K562 (cell line): ENCODE measurements around the gene CCR9. TPM values are rescaled to one million over a fixed set of nuclear protein-coding genes. Genes with fewer than 3 reads are reported as not detected.

Experiments
- CREM ChIP-seq: IDR thresholded peaks from 2 replicates; pipeline ENCODE4 v1.6.1; 2014; ENCODE audit warnings: antibody characterized with exemption, low read depth
- EGR1 ChIP-seq: fragments of 450-650 bp; conservative IDR thresholded peaks from 2 replicates; pipeline ENCODE4 v1.6.1; 2017; ENCODE audit warnings: mild to moderate bottlenecking
- MYC ChIP-seq, 2 experiments: fragments of 250-450 bp in 1 of 2; sonication (Bioruptor Pico) in 1 of 2; IDR thresholded peaks; 2 replicates each; pipeline versions ENCODE4 v1.5.1 to v1.6.1; 2012 to 2021; ENCODE audit warnings: low read depth in 2 of 2, borderline replicate concordance in 1 of 2, improper control_type of control experiment in 1 of 2, low read length in 1 of 2, mild to moderate bottlenecking in 1 of 2, moderate library complexity in 1 of 2
- RCOR1 ChIP-seq, 2 experiments: IDR thresholded peaks; 2 replicates each; pipeline ENCODE4 v1.6.1; 2012; ENCODE audit warnings: low read depth in 2 of 2, low read length in 2 of 2, borderline replicate concordance in 1 of 2, improper control_type of control experiment in 1 of 2
- SMC3 ChIP-seq: conservative IDR thresholded peaks from 2 replicates; pipeline ENCODE4 v1.6.1; 2011; ENCODE audit warnings: low read depth, low read length, improper control_type of control experiment; ENCODE audit not compliant: insufficient read depth
- polyA plus RNA-seq, 8 experiments: library from polyadenylated mRNA; depleted of rRNA in 4 of 8; stranded (reverse) in 5 of 8; unstranded in 3 of 8; fragments of >200 nt; fragmentation: Nextera tagmentation in 2 of 8; fragmentation: Illumina TruSeq in 1 of 8; extraction: Ambion mirVana in 2 of 8; extraction: Trizol in 1 of 8; gene quantifications; 2 replicates each; pipeline versions ENCODE4 v1.2.1 to v1.2.3, GENCODE V29; 2011 to 2014; ENCODE audit warnings: inconsistent platforms in 1 of 8, missing spikeins in 1 of 8
- total RNA-seq, 7 experiments: library from RNA; depleted of rRNA in 6 of 7; stranded (reverse); fragments of >200 nt in 6 of 7; fragmentation: Illumina TruSeq in 2 of 7; extraction: Trizol in 2 of 7; gene quantifications; 2 replicates each; pipeline versions ENCODE4 v1.2.1 to v1.2.3, GENCODE V29; 2011 to 2021; ENCODE audit warnings: low replicate concordance in 1 of 7
- TF ChIP-seq, protein P1 (sequence below): fragments of 250-450 bp; sonication (Bioruptor Pico); IDR thresholded peaks from 2 replicates; pipeline ENCODE4 v1.9.0; 2021; ENCODE audit warnings: mild to moderate bottlenecking, inconsistent platforms
- TF ChIP-seq, protein P2 (sequence below): fragments of 150-350 bp; conservative IDR thresholded peaks from 2 replicates; pipeline ENCODE4 v1.6.1; 2014; ENCODE audit warnings: low read length
- TF ChIP-seq, protein P3 (sequence below): sonication (generic); formaldehyde crosslinking; IDR thresholded peaks from 2 replicates; pipeline ENCODE4 v1.8.0; 2022; ENCODE audit warnings: missing genetic modification reagents, mild to moderate bottlenecking, moderate library complexity, borderline replicate concordance
- TF ChIP-seq, protein P4 (sequence below): fragments of 450-650 bp; formaldehyde crosslinking; IDR thresholded peaks from 2 replicates; pipeline ENCODE4 v1.4.0; 2020; ENCODE audit warnings: mild to moderate bottlenecking, moderate library complexity
- TF ChIP-seq, protein P5 (sequence below), 2 experiments: fragments of 450-650 bp; formaldehyde crosslinking in 1 of 2; IDR thresholded peaks; 2 replicates each; pipeline versions ENCODE4 v1.4.0 to v1.6.1; 2014 to 2020; ENCODE audit warnings: mild to moderate bottlenecking in 2 of 2, borderline replicate concordance in 1 of 2, low read depth in 1 of 2

Gene CCR9
- total and polyA plus RNA-seq, 9 of the 15 experiments (the other 6 are each of a cell fraction or from before 2014, with no cell fraction given), result not detected

DNA sequence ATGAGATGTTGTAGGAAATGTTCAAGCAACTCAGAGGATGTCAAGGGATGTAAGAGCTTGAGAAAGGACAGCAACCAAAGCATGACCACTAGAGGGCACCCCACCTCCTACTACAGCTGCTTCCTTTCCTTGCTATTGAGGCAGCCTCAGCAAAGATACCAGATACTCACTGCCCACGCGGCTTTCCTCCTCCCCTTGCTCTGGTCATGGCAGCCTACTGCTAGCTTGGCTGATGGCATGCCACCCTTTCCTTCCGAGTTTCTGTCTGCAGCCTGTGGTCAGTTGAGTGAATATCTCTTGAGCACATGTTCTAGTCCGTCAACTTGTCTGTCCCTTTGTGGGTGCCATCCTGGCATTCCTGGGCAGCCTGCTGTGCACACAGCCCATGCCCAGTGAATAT is 52.5 kb downstream of the CCR9 start (continued):
- TF ChIP-seq, protein P1, sequence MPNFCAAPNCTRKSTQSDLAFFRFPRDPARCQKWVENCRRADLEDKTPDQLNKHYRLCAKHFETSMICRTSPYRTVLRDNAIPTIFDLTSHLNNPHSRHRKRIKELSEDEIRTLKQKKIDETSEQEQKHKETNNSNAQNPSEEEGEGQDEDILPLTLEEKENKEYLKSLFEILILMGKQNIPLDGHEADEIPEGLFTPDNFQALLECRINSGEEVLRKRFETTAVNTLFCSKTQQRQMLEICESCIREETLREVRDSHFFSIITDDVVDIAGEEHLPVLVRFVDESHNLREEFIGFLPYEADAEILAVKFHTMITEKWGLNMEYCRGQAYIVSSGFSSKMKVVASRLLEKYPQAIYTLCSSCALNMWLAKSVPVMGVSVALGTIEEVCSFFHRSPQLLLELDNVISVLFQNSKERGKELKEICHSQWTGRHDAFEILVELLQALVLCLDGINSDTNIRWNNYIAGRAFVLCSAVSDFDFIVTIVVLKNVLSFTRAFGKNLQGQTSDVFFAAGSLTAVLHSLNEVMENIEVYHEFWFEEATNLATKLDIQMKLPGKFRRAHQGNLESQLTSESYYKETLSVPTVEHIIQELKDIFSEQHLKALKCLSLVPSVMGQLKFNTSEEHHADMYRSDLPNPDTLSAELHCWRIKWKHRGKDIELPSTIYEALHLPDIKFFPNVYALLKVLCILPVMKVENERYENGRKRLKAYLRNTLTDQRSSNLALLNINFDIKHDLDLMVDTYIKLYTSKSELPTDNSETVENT (CRISPR knock-in tag), result 0 out of 2 replicates have a peak, but pooled peaks have one; percentile 30
- peak; percentile 89 for TF ChIP-seq SMC3
- peak in 1 of 2 experiments; percentile 68; a peak in 1 of 4 replicates for TF ChIP-seq RCOR1 (IDR thresholded peaks at IDR 0.05; ENCODE audit: borderline replicate concordance in 1 of 2, low read depth in 2 of 2, low read length in 2 of 2)
- TF ChIP-seq MYC (IDR thresholded peaks at IDR 0.05; ENCODE audit: low read depth, low read length), result 0 out of 2 replicates have a peak, but pooled peaks have one; percentile 47
- TF ChIP-seq MYC (CRISPR knock-in tag; IDR thresholded peaks at IDR 0.05; ENCODE audit: borderline replicate concordance, low read depth), result no peak
- TF ChIP-seq CREM, result peak; percentile 34; the same call in 1 of the 2 replicates
- TF ChIP-seq, protein P2, sequence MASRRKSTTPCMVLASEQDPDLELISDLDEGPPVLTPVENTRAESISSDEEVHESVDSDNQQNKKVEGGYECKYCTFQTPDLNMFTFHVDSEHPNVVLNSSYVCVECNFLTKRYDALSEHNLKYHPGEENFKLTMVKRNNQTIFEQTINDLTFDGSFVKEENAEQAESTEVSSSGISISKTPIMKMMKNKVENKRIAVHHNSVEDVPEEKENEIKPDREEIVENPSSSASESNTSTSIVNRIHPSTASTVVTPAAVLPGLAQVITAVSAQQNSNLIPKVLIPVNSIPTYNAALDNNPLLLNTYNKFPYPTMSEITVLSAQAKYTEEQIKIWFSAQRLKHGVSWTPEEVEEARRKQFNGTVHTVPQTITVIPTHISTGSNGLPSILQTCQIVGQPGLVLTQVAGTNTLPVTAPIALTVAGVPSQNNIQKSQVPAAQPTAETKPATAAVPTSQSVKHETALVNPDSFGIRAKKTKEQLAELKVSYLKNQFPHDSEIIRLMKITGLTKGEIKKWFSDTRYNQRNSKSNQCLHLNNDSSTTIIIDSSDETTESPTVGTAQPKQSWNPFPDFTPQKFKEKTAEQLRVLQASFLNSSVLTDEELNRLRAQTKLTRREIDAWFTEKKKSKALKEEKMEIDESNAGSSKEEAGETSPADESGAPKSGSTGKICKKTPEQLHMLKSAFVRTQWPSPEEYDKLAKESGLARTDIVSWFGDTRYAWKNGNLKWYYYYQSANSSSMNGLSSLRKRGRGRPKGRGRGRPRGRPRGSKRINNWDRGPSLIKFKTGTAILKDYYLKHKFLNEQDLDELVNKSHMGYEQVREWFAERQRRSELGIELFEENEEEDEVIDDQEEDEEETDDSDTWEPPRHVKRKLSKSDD, result no peak
- TF ChIP-seq, protein P3, sequence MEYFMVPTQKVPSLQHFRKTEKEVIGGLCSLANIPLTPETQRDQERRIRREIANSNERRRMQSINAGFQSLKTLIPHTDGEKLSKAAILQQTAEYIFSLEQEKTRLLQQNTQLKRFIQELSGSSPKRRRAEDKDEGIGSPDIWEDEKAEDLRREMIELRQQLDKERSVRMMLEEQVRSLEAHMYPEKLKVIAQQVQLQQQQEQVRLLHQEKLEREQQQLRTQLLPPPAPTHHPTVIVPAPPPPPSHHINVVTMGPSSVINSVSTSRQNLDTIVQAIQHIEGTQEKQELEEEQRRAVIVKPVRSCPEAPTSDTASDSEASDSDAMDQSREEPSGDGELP, result peak; percentile 43; the same call in 1 of the 2 replicates
- TF ChIP-seq, protein P4, sequence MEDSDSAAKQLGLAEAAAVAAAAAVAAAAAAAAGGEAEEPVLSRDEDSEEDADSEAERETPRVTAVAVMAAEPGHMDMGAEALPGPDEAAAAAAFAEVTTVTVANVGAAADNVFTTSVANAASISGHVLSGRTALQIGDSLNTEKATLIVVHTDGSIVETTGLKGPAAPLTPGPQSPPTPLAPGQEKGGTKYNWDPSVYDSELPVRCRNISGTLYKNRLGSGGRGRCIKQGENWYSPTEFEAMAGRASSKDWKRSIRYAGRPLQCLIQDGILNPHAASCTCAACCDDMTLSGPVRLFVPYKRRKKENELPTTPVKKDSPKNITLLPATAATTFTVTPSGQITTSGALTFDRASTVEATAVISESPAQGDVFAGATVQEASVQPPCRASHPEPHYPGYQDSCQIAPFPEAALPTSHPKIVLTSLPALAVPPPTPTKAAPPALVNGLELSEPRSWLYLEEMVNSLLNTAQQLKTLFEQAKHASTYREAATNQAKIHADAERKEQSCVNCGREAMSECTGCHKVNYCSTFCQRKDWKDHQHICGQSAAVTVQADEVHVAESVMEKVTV, result peak; percentile 68
- TF ChIP-seq, protein P5, sequence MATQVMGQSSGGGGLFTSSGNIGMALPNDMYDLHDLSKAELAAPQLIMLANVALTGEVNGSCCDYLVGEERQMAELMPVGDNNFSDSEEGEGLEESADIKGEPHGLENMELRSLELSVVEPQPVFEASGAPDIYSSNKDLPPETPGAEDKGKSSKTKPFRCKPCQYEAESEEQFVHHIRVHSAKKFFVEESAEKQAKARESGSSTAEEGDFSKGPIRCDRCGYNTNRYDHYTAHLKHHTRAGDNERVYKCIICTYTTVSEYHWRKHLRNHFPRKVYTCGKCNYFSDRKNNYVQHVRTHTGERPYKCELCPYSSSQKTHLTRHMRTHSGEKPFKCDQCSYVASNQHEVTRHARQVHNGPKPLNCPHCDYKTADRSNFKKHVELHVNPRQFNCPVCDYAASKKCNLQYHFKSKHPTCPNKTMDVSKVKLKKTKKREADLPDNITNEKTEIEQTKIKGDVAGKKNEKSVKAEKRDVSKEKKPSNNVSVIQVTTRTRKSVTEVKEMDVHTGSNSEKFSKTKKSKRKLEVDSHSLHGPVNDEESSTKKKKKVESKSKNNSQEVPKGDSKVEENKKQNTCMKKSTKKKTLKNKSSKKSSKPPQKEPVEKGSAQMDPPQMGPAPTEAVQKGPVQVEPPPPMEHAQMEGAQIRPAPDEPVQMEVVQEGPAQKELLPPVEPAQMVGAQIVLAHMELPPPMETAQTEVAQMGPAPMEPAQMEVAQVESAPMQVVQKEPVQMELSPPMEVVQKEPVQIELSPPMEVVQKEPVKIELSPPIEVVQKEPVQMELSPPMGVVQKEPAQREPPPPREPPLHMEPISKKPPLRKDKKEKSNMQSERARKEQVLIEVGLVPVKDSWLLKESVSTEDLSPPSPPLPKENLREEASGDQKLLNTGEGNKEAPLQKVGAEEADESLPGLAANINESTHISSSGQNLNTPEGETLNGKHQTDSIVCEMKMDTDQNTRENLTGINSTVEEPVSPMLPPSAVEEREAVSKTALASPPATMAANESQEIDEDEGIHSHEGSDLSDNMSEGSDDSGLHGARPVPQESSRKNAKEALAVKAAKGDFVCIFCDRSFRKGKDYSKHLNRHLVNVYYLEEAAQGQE (IDR thresholded peaks at IDR 0.05; ENCODE audit: borderline replicate concordance), result peak; percentile 82
- TF ChIP-seq, protein P5 (CRISPR knock-in tag; IDR thresholded peaks at IDR 0.05; ENCODE audit: low read depth), result no peak
- peak; percentile 65 for TF ChIP-seq EGR1
